GM21717 (cell line): ENCODE measurements around the gene PPP1R11.
"Not testable (repeated sequence)": the region's sequence is repeated elsewhere in the genome, so short reads cannot be mapped to it uniquely, and the experiment has no call there.

ENCODE experiments used
- ATAC-seq: cut with Tn5 transposase; IDR thresholded peaks from one replicate; pipeline ENCODE4 v1.9.1; 2021; ENCODE audit warnings: mild to moderate bottlenecking, moderate library complexity; ENCODE audit not compliant: unreplicated experiment

PPP1R11 gene

DNA sequence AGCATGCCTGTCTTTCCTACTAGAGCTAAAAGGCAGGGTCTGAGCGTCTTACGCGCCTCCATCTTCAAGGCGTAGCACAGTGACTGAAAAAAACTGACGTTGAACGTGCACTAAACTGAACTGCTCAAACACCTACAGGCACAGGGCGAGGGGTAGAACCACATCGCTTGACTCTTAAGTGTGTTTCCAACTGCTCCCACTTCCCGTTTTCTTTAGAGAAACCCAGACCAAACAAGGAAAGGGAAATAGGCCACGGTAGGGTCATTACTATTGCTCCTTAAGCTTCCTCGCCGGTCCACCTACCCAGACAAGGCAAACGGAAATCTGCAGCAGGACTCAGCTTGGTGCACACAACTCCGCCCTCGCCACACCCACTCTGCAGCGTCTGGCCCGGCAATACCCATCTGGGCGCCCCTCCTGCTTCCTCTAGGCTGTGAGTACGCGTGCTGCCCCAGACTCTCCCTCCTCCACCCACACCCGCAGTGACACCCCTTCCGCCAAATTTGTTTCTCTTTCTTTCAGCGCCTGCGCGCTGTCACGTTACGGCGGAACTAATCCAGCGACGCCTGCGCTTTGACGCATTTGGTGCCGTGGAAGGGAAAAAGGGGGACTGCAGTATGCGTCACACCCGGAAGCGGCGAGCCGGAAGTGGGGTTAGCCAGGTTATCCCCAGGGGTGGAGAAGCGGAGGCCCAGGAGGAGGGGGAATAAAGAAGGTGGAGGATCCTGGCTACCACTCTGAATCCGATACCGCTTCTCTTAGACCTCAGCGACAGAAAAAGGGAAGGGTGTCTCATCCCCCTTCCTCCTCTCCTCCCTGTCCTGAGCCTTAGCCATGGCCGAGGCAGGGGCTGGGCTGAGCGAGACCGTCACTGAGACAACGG is at the start of gene PPP1R11:
Gene PPP1R11 (plus strand): TSS at position 622 of the 883 bp plus-strand sequence. CDS start 213 bp downstream, at position 835.
- ATAC-seq = peak; percentile 91

- ATAC-seq = no peak
These were observed 47.2 kb upstream of the PPP1R11 start for GRCh38 chr6:30019819-30020218.

GRCh38 chr6:30020626-30021025 is 46.4 kb upstream of the PPP1R11 start:
- ATAC-seq = no peak

DNA sequence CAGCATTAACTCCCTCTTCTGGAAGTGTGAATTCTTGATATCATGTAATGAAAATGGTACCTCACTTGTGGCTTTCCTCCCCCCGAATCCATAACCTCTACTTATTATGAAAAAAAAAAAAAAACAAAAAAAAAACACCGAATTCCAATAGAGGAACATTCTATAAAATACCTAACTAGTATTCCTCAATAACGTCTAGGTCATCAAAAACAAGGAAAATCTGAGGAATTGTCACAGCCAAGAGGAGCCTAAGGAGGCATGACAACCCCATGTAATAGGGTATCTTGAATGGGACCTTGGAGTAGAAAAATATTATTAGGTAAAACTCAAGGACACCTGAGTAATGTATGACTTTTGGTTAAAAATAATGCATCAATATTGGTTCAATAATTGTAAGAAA is 44.8 kb upstream of the PPP1R11 start:
- ATAC-seq = no peak

DNA sequence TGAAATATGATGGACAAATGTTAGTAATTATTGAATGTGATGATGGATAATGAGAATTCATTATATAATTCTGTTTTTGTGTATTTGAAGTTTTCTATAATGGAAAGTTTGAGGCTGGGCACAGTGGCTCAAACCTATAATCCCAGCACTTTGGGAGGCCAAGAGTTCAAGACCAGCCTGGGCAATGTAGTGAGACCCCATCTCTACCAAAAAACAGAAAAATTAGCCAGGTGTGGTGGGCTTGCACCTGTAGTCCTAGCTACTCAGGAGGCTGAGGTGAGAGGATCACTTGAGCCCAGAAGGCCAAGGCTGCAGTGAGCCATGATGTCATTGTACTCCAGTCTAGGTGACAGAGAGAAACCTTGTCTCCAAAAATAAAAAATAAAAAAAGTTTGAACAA is 44.3 kb upstream of the PPP1R11 start:
- ATAC-seq = not testable (repeated sequence)

GRCh38 chr6:30025186-30025585 is 41.8 kb upstream of the PPP1R11 start:
- ATAC-seq = no peak

- ATAC-seq = no peak
These were observed 37.4 kb upstream of the PPP1R11 start for GRCh38 chr6:30029588-30029987.

DNA sequence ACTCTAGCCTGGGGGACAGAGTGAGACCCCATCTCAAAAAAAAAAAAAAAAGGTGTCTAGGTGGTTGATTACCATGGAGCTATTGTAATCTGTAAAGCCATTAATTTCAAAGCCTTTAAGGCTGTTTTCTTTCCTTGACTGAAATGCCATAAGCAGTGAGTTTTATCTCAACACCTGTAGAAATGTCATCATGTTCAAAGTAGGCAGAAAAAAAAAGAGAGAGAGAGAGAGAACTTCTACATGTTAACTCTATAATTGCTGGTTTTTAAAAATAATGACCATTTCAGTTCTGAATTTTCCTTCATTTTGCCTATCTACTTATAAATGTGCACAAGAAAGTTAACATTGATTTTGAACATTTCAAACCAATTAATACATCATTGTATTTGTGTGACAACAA is 35.6 kb upstream of the PPP1R11 start:
- no peak for ATAC-seq

- ATAC-seq = not testable (repeated sequence)
These were observed 33.6 kb upstream of the PPP1R11 start for GRCh38 chr6:30033440-30033839.

DNA sequence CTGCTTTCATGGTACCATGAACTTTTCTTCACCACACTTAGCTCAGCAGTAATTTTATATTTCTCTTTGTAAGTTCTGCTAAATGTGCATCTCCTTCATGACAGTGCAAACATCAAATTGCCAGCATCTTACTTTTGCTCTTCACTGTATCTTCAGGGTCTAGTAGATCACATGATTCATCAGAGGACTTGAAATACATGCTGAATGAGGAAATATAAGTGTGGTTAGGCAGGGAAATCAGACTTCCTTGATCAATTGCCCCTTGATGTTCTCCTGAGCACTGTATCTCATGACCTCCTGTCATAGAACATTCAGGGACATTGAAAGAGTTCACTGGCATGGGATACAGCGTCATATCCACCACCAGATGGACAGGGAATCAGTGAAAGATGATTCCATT is 31.2 kb upstream of the PPP1R11 start:
- ATAC-seq = no peak

GRCh38 chr6:30037182-30037788 is 29.7 kb upstream of the PPP1R11 start:
- ATAC-seq = no peak

GRCh38 chr6:30041221-30041620 is 25.8 kb upstream of the PPP1R11 start:
- no peak for ATAC-seq

GRCh38 chr6:30041821-30042220 is 25.2 kb upstream of the PPP1R11 start:
- no peak for ATAC-seq

DNA sequence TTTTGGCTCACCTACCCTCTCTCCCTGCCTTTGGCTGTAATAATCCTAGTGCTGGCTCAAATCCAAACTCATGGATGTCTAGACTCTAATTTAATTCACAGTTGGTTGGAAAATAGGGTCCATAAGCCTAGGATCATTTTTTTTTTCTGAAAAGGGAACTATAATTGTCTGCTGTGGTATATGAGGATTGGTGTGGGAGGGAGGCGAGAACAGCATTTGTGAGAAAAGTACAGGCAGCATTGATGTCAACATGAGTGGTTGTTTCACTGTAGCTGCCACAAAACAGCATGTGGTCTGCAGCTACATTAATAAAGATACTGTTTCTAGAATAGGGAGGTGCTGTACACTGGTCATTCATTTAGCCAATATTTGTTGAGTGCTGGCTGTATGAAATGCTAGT is 24.5 kb upstream of the PPP1R11 start:
- ATAC-seq = no peak

DNA sequence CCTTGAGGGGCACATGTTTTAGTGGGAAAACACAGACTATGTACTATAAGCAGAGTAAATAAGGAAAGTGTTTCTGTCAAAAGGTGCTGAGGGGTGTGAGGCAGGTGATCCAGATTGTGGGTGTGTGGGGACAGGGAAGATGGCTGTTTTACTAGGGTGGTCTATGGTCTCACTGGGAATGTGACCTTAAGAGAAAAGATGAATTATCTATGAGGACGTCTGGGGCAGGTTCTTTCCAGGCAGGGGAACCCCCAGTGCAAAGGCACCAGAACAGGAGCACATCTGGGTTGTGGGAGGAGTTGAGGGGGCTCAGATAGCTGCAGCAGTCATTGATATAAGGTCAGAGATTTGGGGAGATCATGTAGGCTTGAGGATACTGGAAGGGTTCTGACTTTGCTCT is 24.1 kb upstream of the PPP1R11 start:
- no peak for ATAC-seq

DNA sequence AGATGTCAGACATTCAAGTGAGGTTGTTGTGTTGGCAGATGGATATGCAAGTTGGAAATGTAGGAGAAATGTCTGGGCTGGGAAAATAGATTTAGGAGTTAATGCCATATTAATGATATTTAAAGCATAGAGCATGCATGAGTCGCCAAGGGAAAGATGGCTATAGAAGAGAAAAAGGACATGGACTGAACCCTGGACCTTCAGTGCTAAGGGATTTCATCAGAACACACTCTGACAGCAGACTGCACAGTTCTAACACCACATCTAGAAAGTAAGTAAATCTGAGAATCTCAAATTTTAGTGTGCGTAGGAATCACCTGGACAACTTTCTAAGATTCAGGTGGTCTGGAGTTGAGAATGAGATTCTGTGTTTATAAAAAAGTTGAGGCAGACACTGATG is 23.3 kb upstream of the PPP1R11 start:
- no peak for ATAC-seq

DNA sequence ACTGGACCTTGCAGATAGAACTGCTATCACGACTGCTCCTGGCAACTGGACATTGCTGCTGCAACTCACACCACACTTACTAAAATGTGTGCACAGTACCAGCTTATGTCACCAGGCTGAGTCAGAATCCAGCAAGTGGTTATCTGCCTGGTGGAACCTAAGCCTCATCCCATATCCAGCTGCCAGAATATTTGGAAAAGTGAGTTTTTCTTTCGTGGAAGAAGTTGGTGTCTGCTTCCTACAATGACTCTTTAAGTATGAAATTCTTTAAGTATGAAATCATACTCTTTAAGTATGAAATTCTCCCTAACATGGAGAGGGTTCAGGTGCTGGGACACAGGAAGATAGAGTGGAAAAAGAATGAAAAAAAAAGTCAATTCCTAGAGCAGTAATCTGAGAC is 22.4 kb upstream of the PPP1R11 start:
- ATAC-seq = no peak

GRCh38 chr6:30047220-30047619 is 19.8 kb upstream of the PPP1R11 start:
- ATAC-seq = no peak

GRCh38 chr6:30053682-30054081 is 13.3 kb upstream of the PPP1R11 start:
- no peak for ATAC-seq

GRCh38 chr6:30055513-30055912 is 11.5 kb upstream of the PPP1R11 start:
- ATAC-seq = no peak

DNA sequence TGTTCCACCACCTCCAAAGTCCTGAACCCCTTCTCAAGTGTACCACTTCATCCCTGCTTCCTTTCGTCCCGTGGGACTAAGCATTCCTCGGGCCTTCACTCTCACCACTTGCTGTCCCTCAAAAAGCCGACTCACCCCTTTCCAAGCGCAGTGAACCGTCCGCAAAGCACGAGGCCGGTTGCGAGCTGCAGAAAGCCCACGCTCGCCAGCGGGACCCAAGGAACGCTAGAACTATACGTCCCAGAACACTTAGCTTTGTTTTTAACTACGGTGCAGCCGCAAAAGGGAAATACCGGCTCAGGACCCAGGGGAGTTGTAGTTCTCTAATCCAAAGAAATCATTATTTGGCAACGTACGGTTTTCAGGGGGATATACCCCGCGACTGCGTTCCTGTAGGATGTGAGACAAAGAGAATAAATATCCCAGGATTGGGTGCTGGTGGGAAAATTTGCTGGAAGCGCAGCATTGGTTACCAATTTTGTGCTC is 6.3 kb upstream of the PPP1R11 start:
- peak; percentile 10 for ATAC-seq
